ENCODE data around the gene TMEM201.

GRCh38 chr1:9628541-9629444 lies 40.1 kb downstream of the TMEM201 start:
- no peak for TF ChIP-seq POLR2AphosphoS5 (IDR thresholded peaks at IDR 0.05; ENCODE audit: low read depth, low read length)
- no peak for TF ChIP-seq SIN3A (IDR thresholded peaks at IDR 0.05; ENCODE audit: borderline replicate concordance, insufficient read depth, low read length)
- TF ChIP-seq REST (IDR thresholded peaks at IDR 0.05; ENCODE audit: insufficient read depth in 1 of 2, low read depth in 2 of 2, low read length in 2 of 2) = no peak

All from PFSK-1 (cell line).